Tibial artery (tissue), 4 donors: ENCODE measurements around the gene MACROD2.

Experiments used
- DNase-seq, 2 donors: peaks; one replicate each; pipeline ENCODE4 v3.0.0-alpha.2; 2019
- H3K27ac ChIP-seq, 2 donors: fragments of 200-600 bp; sonication (generic) in 1 of 2; 1 replicate in 1 of 2; 2 replicates in 1 of 2; pipeline ENCODE4 v1.5.1; 2018 to 2019; ENCODE audit warnings: mild to moderate bottlenecking in 1 of 2
- H3K27me3 ChIP-seq, 2 donors: fragments of 200-600 bp; sonication (generic) in 1 of 2; one replicate each; pipeline versions ENCODE4 v1.5.1 to v1.6.0; 2016 to 2019
- H3K36me3 ChIP-seq, 3 donors: fragments of 200-600 bp; sonication (generic) in 2 of 3; one replicate each; pipeline ENCODE4 v1.5.1; 2016 to 2019; ENCODE audit warnings: mild to moderate bottlenecking in 2 of 3
- H3K4me1 ChIP-seq, 4 donors: fragments of 200-600 bp; sonication (generic) in 2 of 4; 1 replicate in 3 of 4; 2 replicates in 1 of 4; pipeline ENCODE4 v1.5.1; 2016 to 2019
- H3K4me3 ChIP-seq, 2 donors: fragments of 200-600 bp; sonication (generic) in 1 of 2; 1 replicate in 1 of 2; 2 replicates in 1 of 2; pipeline ENCODE4 v1.5.1; 2018 to 2019; ENCODE audit warnings: mild to moderate bottlenecking in 2 of 2
- H3K9me3 ChIP-seq, 3 donors: fragments of 200-600 bp; sonication (generic) in 1 of 3; one replicate each; pipeline ENCODE4 v1.5.1; 2016 to 2019
- CTCF ChIP-seq, 2 experiments: fragments of 200-600 bp in 1 of 2; fragments of 450-650 bp in 1 of 2; IDR thresholded peaks; one replicate each; pipeline ENCODE4 v1.5.1; 2017 to 2019; ENCODE audit warnings: antibody characterized with exemption in 2 of 2, mild to moderate bottlenecking in 1 of 2, moderate library complexity in 1 of 2
- intact Hi-C: fragments of 100-400 bp; cut with DNase I; formaldehyde crosslinking; loops from one replicate; pipeline ENCODE4 v1.15.0; 2023; ENCODE audit warnings: low total_unique reads

The MACROD2 gene

DNA sequence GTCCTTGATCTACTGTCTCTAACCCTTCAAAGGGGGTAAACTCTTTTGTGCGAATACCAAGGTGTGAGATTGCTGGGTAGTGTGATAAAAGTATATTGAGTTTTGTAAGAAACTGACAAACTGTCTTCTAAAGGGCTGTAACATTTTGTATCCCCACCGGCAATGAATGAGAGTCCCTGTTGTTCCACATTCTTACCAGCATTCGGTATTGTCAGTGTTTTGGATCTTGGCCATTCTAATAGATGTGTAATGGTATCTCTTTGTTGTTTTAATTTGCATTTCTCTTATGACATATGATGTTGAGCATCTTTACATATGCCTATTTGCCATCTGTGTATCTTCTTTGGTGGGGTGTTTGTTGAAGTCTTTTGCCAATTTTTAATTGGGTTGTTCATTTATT lies 1487.2 kb downstream of the MACROD2 start:
- no peak overlapping the region for H3K27ac ChIP-seq
- no peaks in the 10 kb centered on the region for H3K4me1 ChIP-seq
- H3K27me3 ChIP-seq, result no peaks in the 10 kb centered on the region
- no peak for DNase-seq
- no peaks in the 10 kb centered on the region for H3K9me3 ChIP-seq
- no peak overlapping the region for H3K4me3 ChIP-seq
- H3K36me3 ChIP-seq, result no peaks in the 10 kb centered on the region
- no peak for TF ChIP-seq CTCF (IDR thresholded peaks at IDR 0.05)
- intact Hi-C loops, result no loop called here

GRCh38 chr20:15485519-15485918 lies 1490.2 kb downstream of the MACROD2 start:
- no peak for TF ChIP-seq CTCF (IDR thresholded peaks at IDR 0.05)
- intact Hi-C loops, result no loop called here
- no peak for DNase-seq

GRCh38 chr20:15487030-15487429 lies 1491.7 kb downstream of the MACROD2 start:
- Histone ChIP-seq H3K9me3 (no peaks in the 10 kb centered on the region), H3K27me3 (no peaks in the 10 kb centered on the region), H3K27ac (no peak overlapping the region), H3K36me3 (no peaks in the 10 kb centered on the region), H3K4me3 (no peak overlapping the region), H3K4me1 (no peaks in the 10 kb centered on the region)
- intact Hi-C loops, result no loop called here
- TF ChIP-seq CTCF (IDR thresholded peaks at IDR 0.05), result no peak
- no peak for DNase-seq

More at GRCh38 chr20:15485519-15485918, 1490.2 kb downstream of the MACROD2 start:
- no peaks in the 10 kb centered on the region for H3K9me3 ChIP-seq
- no peak overlapping the region for H3K4me3 ChIP-seq
- H3K36me3 ChIP-seq, result no peaks in the 10 kb centered on the region
- no peaks in the 10 kb centered on the region for H3K4me1 ChIP-seq
- H3K27ac ChIP-seq, result no peak overlapping the region
- H3K27me3 ChIP-seq, result no peaks in the 10 kb centered on the region

- no peak for TF ChIP-seq CTCF (IDR thresholded peaks at IDR 0.05)
- Histone ChIP-seq H3K4me3 (no peak overlapping the region), H3K4me1 (no peaks in the 10 kb centered on the region), H3K9me3 (no peaks in the 10 kb centered on the region), H3K27me3 (no peaks in the 10 kb centered on the region), H3K27ac (no peak overlapping the region), H3K36me3 (no peaks in the 10 kb centered on the region)
- DNase-seq, result no peak
- intact Hi-C loops, result no loop called here
Measured at GRCh38 chr20:15487682-15488081, 1492.4 kb downstream of the MACROD2 start.

GRCh38 chr20:15491575-15491974 lies 1496.3 kb downstream of the MACROD2 start:
- no peaks in the 10 kb centered on the region for H3K27me3 ChIP-seq
- intact Hi-C loops, result no loop called here
- DNase-seq, result no peak
- no peaks in the 10 kb centered on the region for H3K9me3 ChIP-seq
- no peak overlapping the region for H3K4me3 ChIP-seq
- no peaks in the 10 kb centered on the region for H3K4me1 ChIP-seq
- TF ChIP-seq CTCF (IDR thresholded peaks at IDR 0.05), result no peak
- H3K36me3 ChIP-seq, result no peaks in the 10 kb centered on the region
- H3K27ac ChIP-seq, result no peak overlapping the region

DNA sequence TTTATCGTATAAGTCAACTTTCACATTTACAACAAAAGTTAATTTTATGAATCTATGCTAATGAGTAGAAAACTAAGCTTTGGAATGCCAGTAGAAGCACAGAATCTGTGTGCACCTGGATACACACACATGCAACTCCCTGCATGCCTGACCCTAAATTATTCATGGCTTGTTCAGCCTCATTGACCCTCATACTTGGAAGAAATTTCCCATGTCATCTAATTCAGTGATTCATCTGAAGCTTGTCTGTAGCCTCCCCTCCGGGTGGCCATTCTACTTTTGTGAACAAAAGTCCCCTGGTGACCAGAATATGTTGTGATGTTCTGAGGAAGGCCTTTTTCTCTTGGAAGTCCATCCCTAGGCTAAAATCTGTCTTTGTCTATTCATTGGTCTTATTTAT lies 1499.5 kb downstream of the MACROD2 start:
- Histone ChIP-seq H3K4me3 (no peak overlapping the region), H3K4me1 (no peaks in the 10 kb centered on the region), H3K9me3 (no peaks in the 10 kb centered on the region), H3K36me3 (no peaks in the 10 kb centered on the region), H3K27ac (no peak overlapping the region), H3K27me3 (no peaks in the 10 kb centered on the region)
- no peak for DNase-seq
- no peak for TF ChIP-seq CTCF (IDR thresholded peaks at IDR 0.05)
- intact Hi-C loops, result no loop called here
